ENCODE data around the gene EFNA5.

GRCh38 chr5:107676702-107677101, 6.0 kb upstream of the EFNA5 start:
- no peak for TF ChIP-seq POLR2A (IDR thresholded peaks at IDR 0.05)
- no peak for TF ChIP-seq CTCF (IDR thresholded peaks at IDR 0.05)

Data from uterus (tissue), 2 donors.